Measurements from ENCODE around the gene DLG3. TPM values are rescaled to one million over a fixed set of nuclear protein-coding genes. Genes with fewer than 3 reads are reported as not detected.

DLG3 gene
- total and polyA plus RNA-seq, 2 of the 8 experiments (the other 6 are each of a cell fraction or from before 2014, with no cell fraction given), result 29.2 to 63.8 TPM

GRCh38 chrX:70426286-70427278, 18.1 kb upstream of the DLG3 start (continued):
- TF ChIP-seq, protein P1, sequence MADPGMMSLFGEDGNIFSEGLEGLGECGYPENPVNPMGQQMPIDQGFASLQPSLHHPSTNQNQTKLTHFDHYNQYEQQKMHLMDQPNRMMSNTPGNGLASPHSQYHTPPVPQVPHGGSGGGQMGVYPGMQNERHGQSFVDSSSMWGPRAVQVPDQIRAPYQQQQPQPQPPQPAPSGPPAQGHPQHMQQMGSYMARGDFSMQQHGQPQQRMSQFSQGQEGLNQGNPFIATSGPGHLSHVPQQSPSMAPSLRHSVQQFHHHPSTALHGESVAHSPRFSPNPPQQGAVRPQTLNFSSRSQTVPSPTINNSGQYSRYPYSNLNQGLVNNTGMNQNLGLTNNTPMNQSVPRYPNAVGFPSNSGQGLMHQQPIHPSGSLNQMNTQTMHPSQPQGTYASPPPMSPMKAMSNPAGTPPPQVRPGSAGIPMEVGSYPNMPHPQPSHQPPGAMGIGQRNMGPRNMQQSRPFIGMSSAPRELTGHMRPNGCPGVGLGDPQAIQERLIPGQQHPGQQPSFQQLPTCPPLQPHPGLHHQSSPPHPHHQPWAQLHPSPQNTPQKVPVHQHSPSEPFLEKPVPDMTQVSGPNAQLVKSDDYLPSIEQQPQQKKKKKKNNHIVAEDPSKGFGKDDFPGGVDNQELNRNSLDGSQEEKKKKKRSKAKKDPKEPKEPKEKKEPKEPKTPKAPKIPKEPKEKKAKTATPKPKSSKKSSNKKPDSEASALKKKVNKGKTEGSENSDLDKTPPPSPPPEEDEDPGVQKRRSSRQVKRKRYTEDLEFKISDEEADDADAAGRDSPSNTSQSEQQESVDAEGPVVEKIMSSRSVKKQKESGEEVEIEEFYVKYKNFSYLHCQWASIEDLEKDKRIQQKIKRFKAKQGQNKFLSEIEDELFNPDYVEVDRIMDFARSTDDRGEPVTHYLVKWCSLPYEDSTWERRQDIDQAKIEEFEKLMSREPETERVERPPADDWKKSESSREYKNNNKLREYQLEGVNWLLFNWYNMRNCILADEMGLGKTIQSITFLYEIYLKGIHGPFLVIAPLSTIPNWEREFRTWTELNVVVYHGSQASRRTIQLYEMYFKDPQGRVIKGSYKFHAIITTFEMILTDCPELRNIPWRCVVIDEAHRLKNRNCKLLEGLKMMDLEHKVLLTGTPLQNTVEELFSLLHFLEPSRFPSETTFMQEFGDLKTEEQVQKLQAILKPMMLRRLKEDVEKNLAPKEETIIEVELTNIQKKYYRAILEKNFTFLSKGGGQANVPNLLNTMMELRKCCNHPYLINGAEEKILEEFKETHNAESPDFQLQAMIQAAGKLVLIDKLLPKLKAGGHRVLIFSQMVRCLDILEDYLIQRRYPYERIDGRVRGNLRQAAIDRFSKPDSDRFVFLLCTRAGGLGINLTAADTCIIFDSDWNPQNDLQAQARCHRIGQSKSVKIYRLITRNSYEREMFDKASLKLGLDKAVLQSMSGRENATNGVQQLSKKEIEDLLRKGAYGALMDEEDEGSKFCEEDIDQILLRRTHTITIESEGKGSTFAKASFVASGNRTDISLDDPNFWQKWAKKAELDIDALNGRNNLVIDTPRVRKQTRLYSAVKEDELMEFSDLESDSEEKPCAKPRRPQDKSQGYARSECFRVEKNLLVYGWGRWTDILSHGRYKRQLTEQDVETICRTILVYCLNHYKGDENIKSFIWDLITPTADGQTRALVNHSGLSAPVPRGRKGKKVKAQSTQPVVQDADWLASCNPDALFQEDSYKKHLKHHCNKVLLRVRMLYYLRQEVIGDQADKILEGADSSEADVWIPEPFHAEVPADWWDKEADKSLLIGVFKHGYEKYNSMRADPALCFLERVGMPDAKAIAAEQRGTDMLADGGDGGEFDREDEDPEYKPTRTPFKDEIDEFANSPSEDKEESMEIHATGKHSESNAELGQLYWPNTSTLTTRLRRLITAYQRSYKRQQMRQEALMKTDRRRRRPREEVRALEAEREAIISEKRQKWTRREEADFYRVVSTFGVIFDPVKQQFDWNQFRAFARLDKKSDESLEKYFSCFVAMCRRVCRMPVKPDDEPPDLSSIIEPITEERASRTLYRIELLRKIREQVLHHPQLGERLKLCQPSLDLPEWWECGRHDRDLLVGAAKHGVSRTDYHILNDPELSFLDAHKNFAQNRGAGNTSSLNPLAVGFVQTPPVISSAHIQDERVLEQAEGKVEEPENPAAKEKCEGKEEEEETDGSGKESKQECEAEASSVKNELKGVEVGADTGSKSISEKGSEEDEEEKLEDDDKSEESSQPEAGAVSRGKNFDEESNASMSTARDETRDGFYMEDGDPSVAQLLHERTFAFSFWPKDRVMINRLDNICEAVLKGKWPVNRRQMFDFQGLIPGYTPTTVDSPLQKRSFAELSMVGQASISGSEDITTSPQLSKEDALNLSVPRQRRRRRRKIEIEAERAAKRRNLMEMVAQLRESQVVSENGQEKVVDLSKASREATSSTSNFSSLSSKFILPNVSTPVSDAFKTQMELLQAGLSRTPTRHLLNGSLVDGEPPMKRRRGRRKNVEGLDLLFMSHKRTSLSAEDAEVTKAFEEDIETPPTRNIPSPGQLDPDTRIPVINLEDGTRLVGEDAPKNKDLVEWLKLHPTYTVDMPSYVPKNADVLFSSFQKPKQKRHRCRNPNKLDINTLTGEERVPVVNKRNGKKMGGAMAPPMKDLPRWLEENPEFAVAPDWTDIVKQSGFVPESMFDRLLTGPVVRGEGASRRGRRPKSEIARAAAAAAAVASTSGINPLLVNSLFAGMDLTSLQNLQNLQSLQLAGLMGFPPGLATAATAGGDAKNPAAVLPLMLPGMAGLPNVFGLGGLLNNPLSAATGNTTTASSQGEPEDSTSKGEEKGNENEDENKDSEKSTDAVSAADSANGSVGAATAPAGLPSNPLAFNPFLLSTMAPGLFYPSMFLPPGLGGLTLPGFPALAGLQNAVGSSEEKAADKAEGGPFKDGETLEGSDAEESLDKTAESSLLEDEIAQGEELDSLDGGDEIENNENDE (IDR thresholded peaks at IDR 0.05; ENCODE audit: insufficient replicate concordance, low read length), result no peak
- no peak for TF ChIP-seq SRF (IDR thresholded peaks at IDR 0.05; ENCODE audit: low read depth, low read length)
